Renal pelvis (tissue), 12 donors: ENCODE measurements around the gene P2RY6. TPM values are rescaled to one million over a fixed set of nuclear protein-coding genes. Genes with fewer than 3 reads are reported as not detected.
A peak's percentile ranks its signal among the peaks of the same experiment; 100 is the strongest.
"Not testable (repeated sequence)": the region's sequence is repeated elsewhere in the genome, so short reads cannot be mapped to it uniquely, and the experiment has no call there.

ENCODE experiments used
- DNase-seq: peaks from one replicate; pipeline ENCODE4 v3.0.0-alpha.2; 2013
- long read RNA-seq, 16 experiments: transcript quantifications; one replicate each; lab custom pipeline, GENCODE V29; 2026
- polyA plus RNA-seq, 3 donors: library from polyadenylated mRNA; unstranded; fragments of 120-200 nt; gene quantifications; one replicate each; pipeline ENCODE4 v1.2.1, GENCODE V29; 2013; ENCODE audit not compliant: insufficient read length in 3 of 3

The P2RY6 gene
- 1 to 10 TPM; 1.2 to 2.0 (median 1.9) TPM for polyA plus RNA-seq
- long read RNA-seq, donor 1: 0 reads
- long read RNA-seq, donor 2, partial matches to known transcripts: 0 of 2 reads
- long read RNA-seq, donor 2, other reads (novel, unspliced or antisense): 0 of 2 reads
- long read RNA-seq, donor 3: 0 reads
- long read RNA-seq, donor 4, partial matches to known transcripts: 0 of 2 reads
- long read RNA-seq, donor 4, other reads (novel, unspliced or antisense): 0 of 2 reads
- long read RNA-seq, donor 5: 0 reads
- long read RNA-seq, donor 6: 0 reads
- long read RNA-seq, donor 7: 0 reads
- long read RNA-seq, donor 8: 0 reads
- long read RNA-seq, donor 9, partial matches to known transcripts: 0 of 1 reads
- long read RNA-seq, donor 9, other reads (novel, unspliced or antisense): 0 of 1 reads
- long read RNA-seq, donor 10: 0 reads
- long read RNA-seq, donor 11: 0 reads
- long read RNA-seq, donor 12, partial matches to known transcripts: 0 of 1 reads
- long read RNA-seq, donor 12, other reads (novel, unspliced or antisense): 0 of 1 reads
- long read RNA-seq, donor 13, partial matches to known transcripts: 0 of 1 reads
- long read RNA-seq, donor 13, other reads (novel, unspliced or antisense): 0 of 1 reads
- long read RNA-seq, donor 14: 0 reads
- long read RNA-seq, donor 15, partial matches to known transcripts: 0 of 1 reads
- long read RNA-seq, donor 15, other reads (novel, unspliced or antisense): 0 of 1 reads
- long read RNA-seq, donor 16: 0 reads

GRCh38 chr11:73271936-73272679 lies at the start of gene P2RY6:
TSS of gene P2RY6 (plus strand) at chr11:73272338. CDS start at chr11:73296519, 24,181 bp downstream.
- no peak for DNase-seq

GRCh38 chr11:73223998-73224730 lies 48.0 kb upstream of the P2RY6 start:
- DNase-seq: no peak

- DNase-seq: no peak
These were observed 47.0 kb upstream of the P2RY6 start for GRCh38 chr11:73225001-73225686.

DNA sequence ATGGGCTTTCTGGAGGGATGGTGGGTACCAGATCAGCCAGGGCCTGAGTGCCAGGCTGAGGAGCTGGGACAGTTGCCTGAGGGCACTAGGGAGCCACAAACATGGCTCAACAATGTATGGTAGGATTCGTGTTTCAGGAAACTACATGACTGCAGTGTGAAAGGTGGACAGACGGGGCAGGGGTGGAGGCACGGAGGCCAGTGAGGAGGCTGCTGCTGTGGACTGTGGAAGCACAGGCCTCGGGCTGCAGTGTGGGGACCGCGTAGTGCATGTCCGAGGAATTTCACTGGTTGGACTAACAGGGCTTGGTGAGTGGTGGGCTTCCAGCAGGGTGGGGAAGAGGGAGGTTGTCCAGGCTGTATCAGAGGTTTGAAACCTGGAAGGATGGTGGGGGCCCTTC lies 46.3 kb upstream of the P2RY6 start:
- DNase-seq: no peak

- DNase-seq: no peak
These were observed 45.7 kb upstream of the P2RY6 start for GRCh38 chr11:73226297-73227006.

DNA sequence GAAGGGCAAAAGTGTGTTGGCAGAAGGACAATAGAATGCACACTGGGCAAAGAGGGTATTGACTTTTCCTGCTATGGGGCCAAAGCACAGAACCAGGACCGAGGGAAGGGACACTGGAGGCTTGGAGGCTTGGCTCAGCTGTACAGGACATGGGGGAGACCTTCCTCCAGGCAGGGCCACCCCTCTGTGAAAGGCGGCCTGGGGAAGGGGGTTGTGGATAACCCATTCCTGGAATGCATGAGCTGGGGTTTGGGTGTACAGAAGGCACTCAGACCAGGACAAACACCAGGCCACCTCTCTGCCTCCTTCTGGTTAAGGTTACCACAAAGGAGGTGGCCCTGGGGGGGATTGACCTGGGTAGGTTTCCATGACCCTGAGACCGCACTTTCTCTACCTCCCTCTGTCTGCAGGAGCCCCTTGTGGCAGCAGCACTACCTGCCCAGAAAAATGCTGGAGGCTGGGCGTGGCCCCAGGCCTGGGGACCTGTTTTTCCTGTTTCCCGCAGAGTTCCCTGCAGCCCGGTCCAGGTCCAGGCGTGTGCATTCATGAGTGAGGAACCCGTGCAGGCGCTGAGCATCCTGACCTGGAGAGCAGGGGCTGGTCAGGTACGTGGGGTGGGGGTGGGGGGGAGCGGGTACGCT lies 44.4 kb upstream of the P2RY6 start:
- DNase-seq: peak; percentile 64

DNA sequence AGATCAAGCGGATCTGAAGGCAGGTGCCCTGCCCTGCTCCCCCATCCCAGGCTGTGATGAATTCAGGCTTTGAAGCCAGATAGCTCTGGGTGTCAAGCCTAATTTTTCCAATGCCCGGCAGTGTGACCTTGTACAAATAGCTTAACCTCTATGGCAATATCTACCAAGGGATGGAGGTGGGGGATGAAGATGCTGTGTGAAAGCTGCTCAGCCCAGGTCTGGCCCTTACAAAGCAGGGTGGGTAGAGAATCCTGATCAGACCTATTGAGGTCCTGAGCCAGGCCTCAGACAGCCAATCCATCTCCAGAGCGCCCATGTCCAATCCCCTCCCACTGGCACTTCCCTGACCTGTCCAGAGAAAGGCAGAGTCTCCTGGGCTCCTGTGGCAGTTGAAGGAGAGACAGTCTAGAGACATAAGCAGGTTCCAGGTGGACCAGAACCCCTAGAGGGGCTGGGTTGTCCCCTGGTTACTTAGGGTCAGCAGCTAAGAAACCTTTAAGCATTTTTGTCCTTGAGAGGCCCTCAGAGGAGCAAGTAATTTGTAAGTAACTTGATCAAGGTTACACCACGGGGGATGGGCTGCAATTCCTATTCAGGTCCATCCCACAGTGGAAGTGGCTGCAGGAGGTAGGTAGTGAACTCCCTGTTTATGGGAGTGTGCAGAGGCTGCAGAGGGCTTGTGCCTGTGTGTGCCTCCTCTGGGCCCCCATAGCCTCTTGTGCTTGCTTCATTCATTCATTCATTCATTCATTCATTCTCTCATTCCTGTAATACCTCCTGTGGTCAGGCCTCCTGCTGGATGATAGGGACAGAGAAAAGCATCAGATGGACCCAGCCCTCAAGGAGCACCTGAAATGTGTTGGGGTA lies 43.6 kb upstream of the P2RY6 start:
- DNase-seq: no peak

DNA sequence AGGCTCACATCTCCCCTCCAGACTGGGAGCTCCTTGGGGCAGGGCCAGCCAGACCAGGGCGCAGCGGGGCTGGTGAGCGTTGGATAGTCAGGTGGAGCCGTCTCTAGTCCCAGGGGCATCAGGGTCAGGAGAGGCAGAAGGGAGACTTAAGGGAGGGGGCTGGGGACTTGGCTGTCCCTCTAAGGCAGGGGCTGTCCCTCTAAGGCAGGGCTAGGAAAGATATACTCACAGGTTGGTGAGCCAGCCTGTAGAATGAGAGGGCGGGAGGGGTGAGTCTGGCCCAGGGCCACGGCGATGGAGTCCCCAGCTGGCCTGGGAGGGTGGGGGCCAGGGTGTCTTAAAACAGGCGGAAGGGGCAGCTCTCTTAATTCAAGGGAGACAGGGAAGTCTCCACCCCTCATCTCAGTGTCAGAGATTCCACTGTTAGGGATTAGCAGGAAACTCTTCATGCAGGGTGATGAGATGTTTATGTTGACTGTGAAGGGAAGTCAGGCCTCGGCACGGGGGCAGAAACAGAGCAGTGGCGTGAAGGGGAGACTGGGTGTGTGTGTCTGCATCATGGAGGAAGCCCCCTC lies 42.7 kb upstream of the P2RY6 start:
- DNase-seq: no peak

- DNase-seq: no peak
These were observed 42.0 kb upstream of the P2RY6 start for GRCh38 chr11:73229896-73230875.

- DNase-seq: no peak
These were observed 41.2 kb upstream of the P2RY6 start for GRCh38 chr11:73230931-73231330.

DNA sequence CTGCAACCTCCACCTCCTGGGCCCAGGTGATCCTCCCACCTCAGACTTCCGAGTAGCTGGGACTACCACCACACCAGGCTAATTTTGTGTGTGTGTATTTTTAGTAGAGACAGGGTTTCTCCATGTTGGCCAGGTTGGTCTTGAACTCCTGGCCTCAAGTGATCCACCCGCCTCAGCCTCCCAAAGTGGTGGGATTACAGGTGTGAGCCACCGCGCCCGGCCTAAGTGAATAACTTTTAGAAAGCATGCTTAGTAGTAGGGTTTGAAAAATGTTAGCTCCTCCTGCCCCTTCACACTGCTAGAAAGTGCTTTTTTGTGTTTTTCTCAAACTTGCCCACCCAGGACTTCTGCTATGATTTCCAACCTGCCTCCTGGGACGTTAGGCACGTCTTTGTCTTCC lies 39.7 kb upstream of the P2RY6 start:
- not testable (repeated sequence) for DNase-seq

GRCh38 chr11:73233211-73233610 lies 38.9 kb upstream of the P2RY6 start:
- DNase-seq: no peak

- no peak for DNase-seq
These were observed 38.3 kb upstream of the P2RY6 start for GRCh38 chr11:73233692-73234470.

GRCh38 chr11:73234471-73235181 lies 37.5 kb upstream of the P2RY6 start:
- no peak for DNase-seq

- DNase-seq: no peak
These were observed 36.8 kb upstream of the P2RY6 start for GRCh38 chr11:73235236-73235786.
